GM23338 (cell line): Measurements from ENCODE around the gene MRFAP1. TPM values are rescaled to one million over a fixed set of nuclear protein-coding genes. Genes with fewer than 3 reads are reported as not detected.

Experiments used
- ATAC-seq: fragments of 200-7000 bp; cut with Tn5 transposase; 3 replicates; pipeline ENCODE4 v1.9.1; 2020
- DNase-seq: peaks from one replicate; pipeline ENCODE4 v3.0.0-alpha.2; 2015; ENCODE audit warnings: low spot score
- H2AFZ ChIP-seq: fragments of 200-600 bp; sonication (generic); 2 replicates; pipeline ENCODE4 v1.8.0; 2016; ENCODE audit warnings: antibody characterized with exemption, mild to moderate bottlenecking, moderate library complexity
- H3F3A ChIP-seq: fragments of 200-600 bp; sonication (generic); replicated peaks from 2 replicates; pipeline ENCODE4 v1.8.0; 2017; ENCODE audit warnings: antibody characterized with exemption, mixed run types, low read depth
- H3K27ac ChIP-seq: fragments of 200-600 bp; sonication (generic); 2 replicates; pipeline ENCODE4 v1.6.1; 2016; ENCODE audit warnings: low read depth
- H3K27me3 ChIP-seq: fragments of 200-600 bp; sonication (generic); 2 replicates; pipeline ENCODE4 v1.8.0; 2016; ENCODE audit warnings: mild to moderate bottlenecking, mixed run types, moderate library complexity; ENCODE audit not compliant: insufficient read depth
- H3K36me3 ChIP-seq: fragments of 200-600 bp; sonication (generic); 2 replicates; pipeline ENCODE4 v1.8.0; 2016; ENCODE audit warnings: mild to moderate bottlenecking; ENCODE audit not compliant: insufficient read depth
- H3K4me1 ChIP-seq: fragments of 200-600 bp; sonication (generic); 2 replicates; pipeline ENCODE4 v1.8.0; 2016; ENCODE audit warnings: mild to moderate bottlenecking, moderate library complexity; ENCODE audit not compliant: insufficient read depth
- H3K4me2 ChIP-seq: fragments of 200-600 bp; sonication (generic); 2 replicates; pipeline ENCODE4 v1.7.1; 2017; ENCODE audit warnings: mixed run types
- H3K4me3 ChIP-seq: fragments of 200-600 bp; sonication (generic); 2 replicates; pipeline ENCODE4 v1.6.1; 2016; ENCODE audit warnings: mixed run types
- H3K79me2 ChIP-seq: fragments of 200-600 bp; sonication (generic); replicated peaks from 2 replicates; pipeline ENCODE4 v1.8.0; 2017; ENCODE audit warnings: mild to moderate bottlenecking; ENCODE audit not compliant: insufficient read depth
- H3K9me2 ChIP-seq: fragments of 200-600 bp; sonication (generic); 2 replicates; pipeline ENCODE4 v1.8.0; 2017; ENCODE audit not compliant: insufficient read depth
- H4K20me1 ChIP-seq: fragments of 200-600 bp; sonication (generic); replicated peaks from 2 replicates; pipeline ENCODE4 v1.8.0; 2017; ENCODE audit warnings: mild to moderate bottlenecking; ENCODE audit not compliant: insufficient read depth
- H3K27ac Mint-ChIP-seq: 2 replicates; pipeline ENCODE4 v1.8.0; 2020; ENCODE audit warnings: inconsistent platforms, mild to moderate bottlenecking, moderate library complexity, mixed read lengths
- H3K27me3 Mint-ChIP-seq: 3 replicates; pipeline ENCODE4 v1.8.0; 2022; ENCODE audit warnings: low read depth, mild to moderate bottlenecking, moderate library complexity, mixed read lengths, inconsistent platforms; ENCODE audit not compliant: insufficient read depth, poor library complexity
- H3K36me3 Mint-ChIP-seq: 3 replicates; pipeline ENCODE4 v1.8.0; 2021; ENCODE audit warnings: low read depth, mild to moderate bottlenecking, inconsistent platforms, moderate library complexity, mixed read lengths
- H3K4me1 Mint-ChIP-seq: 3 replicates; pipeline ENCODE4 v1.8.0; 2020; ENCODE audit warnings: mild to moderate bottlenecking, inconsistent platforms, mixed read lengths
- H3K4me3 Mint-ChIP-seq: 3 replicates; pipeline ENCODE4 v1.8.0; 2021; ENCODE audit warnings: moderate library complexity, mild to moderate bottlenecking, inconsistent platforms, mixed read lengths
- H3K9me3 Mint-ChIP-seq: 3 replicates; pipeline ENCODE4 v1.8.0; 2020; ENCODE audit warnings: moderate library complexity, mild to moderate bottlenecking, inconsistent platforms, mixed read lengths
- CREB1 ChIP-seq: fragments of 250-450 bp; sonication (Bioruptor Pico); IDR thresholded peaks from 2 replicates; pipeline ENCODE4 v1.5.0; 2020; ENCODE audit warnings: low read depth, mild to moderate bottlenecking, moderate library complexity
- EZH2 ChIP-seq: fragments of 200-600 bp; sonication (generic); IDR thresholded peaks from one replicate; pipeline ENCODE4 v1.8.0; 2017; ENCODE audit warnings: antibody characterized with exemption, mild to moderate bottlenecking, low read depth; ENCODE audit not compliant: unreplicated experiment
- EZH2phosphoT487 ChIP-seq: fragments of 200-600 bp; sonication (generic); IDR thresholded peaks from one replicate; pipeline ENCODE4 v1.8.1; 2018; ENCODE audit warnings: antibody characterized with exemption; ENCODE audit not compliant: unreplicated experiment
- JUNB ChIP-seq: IDR thresholded peaks from one replicate; pipeline ENCODE4 v1.6.1; 2016; ENCODE audit warnings: antibody characterized with exemption; ENCODE audit not compliant: unreplicated experiment
- NANOG ChIP-seq: IDR thresholded peaks from 2 replicates; pipeline ENCODE4 v1.6.1; 2016; ENCODE audit warnings: antibody characterized with exemption, borderline replicate concordance
- POLR2AphosphoS5 ChIP-seq: IDR thresholded peaks from 2 replicates; pipeline ENCODE4 v1.6.1; 2016; ENCODE audit warnings: antibody characterized with exemption, low read depth
- STAT1 ChIP-seq: IDR thresholded peaks from one replicate; pipeline ENCODE4 v1.6.1; 2016; ENCODE audit warnings: antibody characterized with exemption; ENCODE audit not compliant: unreplicated experiment
- ZNF114 ChIP-seq: fragments of 250-450 bp; sonication (Bioruptor Pico); IDR thresholded peaks from 2 replicates; pipeline ENCODE4 v1.5.0; 2020; ENCODE audit warnings: mild to moderate bottlenecking, moderate library complexity
- ZNF331 ChIP-seq: fragments of 250-450 bp; sonication (Bioruptor Pico); IDR thresholded peaks from 2 replicates; pipeline ENCODE4 v1.5.0; 2020; ENCODE audit warnings: low read depth, mild to moderate bottlenecking, moderate library complexity
- polyA plus RNA-seq: library from polyadenylated mRNA; unstranded; fragments of >200 nt; fragmentation: Nextera tagmentation; extraction: Ambion mirVana; gene quantifications from 2 replicates; pipeline ENCODE4 v1.2.1, GENCODE V29; 2016
- total RNA-seq: library from RNA; depleted of rRNA; stranded (reverse); fragments of >200 nt; shearing (Covaris generic); gene quantifications from 2 replicates; pipeline ENCODE4 v1.2.3, GENCODE V29; 2014
- TF ChIP-seq, protein P1 (sequence below): IDR thresholded peaks from one replicate; pipeline ENCODE4 v1.6.1; 2018; ENCODE audit warnings: antibody characterized with exemption; ENCODE audit not compliant: unreplicated experiment
- TF ChIP-seq, protein P2 (sequence below): IDR thresholded peaks from 2 replicates; pipeline ENCODE4 v1.6.1; 2016; ENCODE audit warnings: antibody characterized with exemption
- TF ChIP-seq, protein P3 (sequence below): fragments of 250-450 bp; sonication (Bioruptor Pico); IDR thresholded peaks from 2 replicates; pipeline ENCODE4 v1.5.0; 2020; ENCODE audit warnings: mild to moderate bottlenecking, moderate library complexity
- TF ChIP-seq, protein P4 (sequence below), 2 experiments: fragments of 200-600 bp in 1 of 2; sonication (generic) in 1 of 2; conservative IDR thresholded peaks; 2 replicates each; pipeline versions ENCODE4 v1.5.1 to v1.6.1; 2016 to 2017; ENCODE audit warnings: antibody characterized with exemption in 2 of 2, low read depth in 2 of 2, mild to moderate bottlenecking in 2 of 2, moderate library complexity in 1 of 2

Gene MRFAP1
- total and polyA plus RNA-seq, 2 experiments from 2014 or later, result 154 to 288 TPM

DNA sequence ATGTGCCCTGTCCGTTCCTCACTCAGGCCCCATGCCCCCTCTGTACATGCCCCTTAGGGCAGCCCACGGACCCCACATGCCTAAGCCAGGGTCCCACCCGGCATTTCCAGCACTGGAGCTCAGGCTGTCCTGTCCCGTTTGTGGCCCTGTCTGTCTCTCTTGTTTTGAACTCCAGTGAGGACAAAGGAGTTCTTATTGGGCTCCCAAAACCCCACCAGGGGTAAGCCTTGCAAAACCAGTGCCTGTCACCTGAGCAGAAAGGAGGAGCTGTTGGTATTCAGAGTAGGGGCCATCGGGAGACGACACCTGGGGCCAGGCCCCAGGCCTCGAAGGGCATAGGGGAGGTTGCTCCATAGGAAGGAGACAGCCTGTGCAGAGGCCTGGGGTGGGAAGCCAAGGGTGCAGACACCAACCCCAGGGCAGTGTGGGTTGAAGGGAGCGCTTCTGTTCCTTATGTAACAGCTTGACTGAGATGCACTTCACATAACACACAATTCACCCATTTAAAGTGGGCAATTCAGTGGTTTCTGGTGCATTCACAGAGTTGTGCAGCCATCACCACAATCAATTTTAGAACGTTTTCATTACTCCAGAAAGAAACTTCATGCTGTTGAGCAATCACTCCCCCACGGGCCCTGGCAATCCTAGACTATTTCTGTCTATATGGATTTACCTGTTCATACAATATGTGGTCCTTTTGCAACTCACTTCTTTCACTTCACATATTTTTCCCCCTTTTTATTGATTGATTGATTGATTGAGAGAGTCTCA, 33.8 kb upstream of the MRFAP1 start:
- no peak overlapping the region for H3K27ac Mint-ChIP-seq
- Histone ChIP-seq H3K36me3 (no peaks in the 10 kb centered on the region), H3K27me3 (no peaks in the 10 kb centered on the region), H3K4me2 (no peak overlapping the region), H4K20me1 (no peaks in the 10 kb centered on the region), H2AFZ (no peak overlapping the region), H3F3A (no peaks in the 10 kb centered on the region), H3K79me2 (no peaks in the 10 kb centered on the region), H3K27ac (no peak overlapping the region), H3K9me2 (no peaks in the 10 kb centered on the region), H3K4me3 (no peak overlapping the region), H3K4me1 (no peaks in the 10 kb centered on the region)
- peaks cover 25% of the 10 kb centered on the region for H3K36me3 Mint-ChIP-seq
- no peak overlapping the region for H3K4me3 Mint-ChIP-seq
- no peak for TF ChIP-seq CREB1 (CRISPR knock-in tag)
- TF ChIP-seq POLR2AphosphoS5, result no peak
- TF ChIP-seq NANOG, result no peak
- TF ChIP-seq ZNF331 (CRISPR knock-in tag), result no peak
- TF ChIP-seq, protein P1, sequence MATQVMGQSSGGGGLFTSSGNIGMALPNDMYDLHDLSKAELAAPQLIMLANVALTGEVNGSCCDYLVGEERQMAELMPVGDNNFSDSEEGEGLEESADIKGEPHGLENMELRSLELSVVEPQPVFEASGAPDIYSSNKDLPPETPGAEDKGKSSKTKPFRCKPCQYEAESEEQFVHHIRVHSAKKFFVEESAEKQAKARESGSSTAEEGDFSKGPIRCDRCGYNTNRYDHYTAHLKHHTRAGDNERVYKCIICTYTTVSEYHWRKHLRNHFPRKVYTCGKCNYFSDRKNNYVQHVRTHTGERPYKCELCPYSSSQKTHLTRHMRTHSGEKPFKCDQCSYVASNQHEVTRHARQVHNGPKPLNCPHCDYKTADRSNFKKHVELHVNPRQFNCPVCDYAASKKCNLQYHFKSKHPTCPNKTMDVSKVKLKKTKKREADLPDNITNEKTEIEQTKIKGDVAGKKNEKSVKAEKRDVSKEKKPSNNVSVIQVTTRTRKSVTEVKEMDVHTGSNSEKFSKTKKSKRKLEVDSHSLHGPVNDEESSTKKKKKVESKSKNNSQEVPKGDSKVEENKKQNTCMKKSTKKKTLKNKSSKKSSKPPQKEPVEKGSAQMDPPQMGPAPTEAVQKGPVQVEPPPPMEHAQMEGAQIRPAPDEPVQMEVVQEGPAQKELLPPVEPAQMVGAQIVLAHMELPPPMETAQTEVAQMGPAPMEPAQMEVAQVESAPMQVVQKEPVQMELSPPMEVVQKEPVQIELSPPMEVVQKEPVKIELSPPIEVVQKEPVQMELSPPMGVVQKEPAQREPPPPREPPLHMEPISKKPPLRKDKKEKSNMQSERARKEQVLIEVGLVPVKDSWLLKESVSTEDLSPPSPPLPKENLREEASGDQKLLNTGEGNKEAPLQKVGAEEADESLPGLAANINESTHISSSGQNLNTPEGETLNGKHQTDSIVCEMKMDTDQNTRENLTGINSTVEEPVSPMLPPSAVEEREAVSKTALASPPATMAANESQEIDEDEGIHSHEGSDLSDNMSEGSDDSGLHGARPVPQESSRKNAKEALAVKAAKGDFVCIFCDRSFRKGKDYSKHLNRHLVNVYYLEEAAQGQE, result no peak
- TF ChIP-seq JUNB, result no peak
- TF ChIP-seq EZH2phosphoT487, result no peak
- TF ChIP-seq, protein P2, sequence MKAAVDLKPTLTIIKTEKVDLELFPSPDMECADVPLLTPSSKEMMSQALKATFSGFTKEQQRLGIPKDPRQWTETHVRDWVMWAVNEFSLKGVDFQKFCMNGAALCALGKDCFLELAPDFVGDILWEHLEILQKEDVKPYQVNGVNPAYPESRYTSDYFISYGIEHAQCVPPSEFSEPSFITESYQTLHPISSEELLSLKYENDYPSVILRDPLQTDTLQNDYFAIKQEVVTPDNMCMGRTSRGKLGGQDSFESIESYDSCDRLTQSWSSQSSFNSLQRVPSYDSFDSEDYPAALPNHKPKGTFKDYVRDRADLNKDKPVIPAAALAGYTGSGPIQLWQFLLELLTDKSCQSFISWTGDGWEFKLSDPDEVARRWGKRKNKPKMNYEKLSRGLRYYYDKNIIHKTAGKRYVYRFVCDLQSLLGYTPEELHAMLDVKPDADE, result no peak
- TF ChIP-seq EZH2, result no peak
- TF ChIP-seq, protein P3, sequence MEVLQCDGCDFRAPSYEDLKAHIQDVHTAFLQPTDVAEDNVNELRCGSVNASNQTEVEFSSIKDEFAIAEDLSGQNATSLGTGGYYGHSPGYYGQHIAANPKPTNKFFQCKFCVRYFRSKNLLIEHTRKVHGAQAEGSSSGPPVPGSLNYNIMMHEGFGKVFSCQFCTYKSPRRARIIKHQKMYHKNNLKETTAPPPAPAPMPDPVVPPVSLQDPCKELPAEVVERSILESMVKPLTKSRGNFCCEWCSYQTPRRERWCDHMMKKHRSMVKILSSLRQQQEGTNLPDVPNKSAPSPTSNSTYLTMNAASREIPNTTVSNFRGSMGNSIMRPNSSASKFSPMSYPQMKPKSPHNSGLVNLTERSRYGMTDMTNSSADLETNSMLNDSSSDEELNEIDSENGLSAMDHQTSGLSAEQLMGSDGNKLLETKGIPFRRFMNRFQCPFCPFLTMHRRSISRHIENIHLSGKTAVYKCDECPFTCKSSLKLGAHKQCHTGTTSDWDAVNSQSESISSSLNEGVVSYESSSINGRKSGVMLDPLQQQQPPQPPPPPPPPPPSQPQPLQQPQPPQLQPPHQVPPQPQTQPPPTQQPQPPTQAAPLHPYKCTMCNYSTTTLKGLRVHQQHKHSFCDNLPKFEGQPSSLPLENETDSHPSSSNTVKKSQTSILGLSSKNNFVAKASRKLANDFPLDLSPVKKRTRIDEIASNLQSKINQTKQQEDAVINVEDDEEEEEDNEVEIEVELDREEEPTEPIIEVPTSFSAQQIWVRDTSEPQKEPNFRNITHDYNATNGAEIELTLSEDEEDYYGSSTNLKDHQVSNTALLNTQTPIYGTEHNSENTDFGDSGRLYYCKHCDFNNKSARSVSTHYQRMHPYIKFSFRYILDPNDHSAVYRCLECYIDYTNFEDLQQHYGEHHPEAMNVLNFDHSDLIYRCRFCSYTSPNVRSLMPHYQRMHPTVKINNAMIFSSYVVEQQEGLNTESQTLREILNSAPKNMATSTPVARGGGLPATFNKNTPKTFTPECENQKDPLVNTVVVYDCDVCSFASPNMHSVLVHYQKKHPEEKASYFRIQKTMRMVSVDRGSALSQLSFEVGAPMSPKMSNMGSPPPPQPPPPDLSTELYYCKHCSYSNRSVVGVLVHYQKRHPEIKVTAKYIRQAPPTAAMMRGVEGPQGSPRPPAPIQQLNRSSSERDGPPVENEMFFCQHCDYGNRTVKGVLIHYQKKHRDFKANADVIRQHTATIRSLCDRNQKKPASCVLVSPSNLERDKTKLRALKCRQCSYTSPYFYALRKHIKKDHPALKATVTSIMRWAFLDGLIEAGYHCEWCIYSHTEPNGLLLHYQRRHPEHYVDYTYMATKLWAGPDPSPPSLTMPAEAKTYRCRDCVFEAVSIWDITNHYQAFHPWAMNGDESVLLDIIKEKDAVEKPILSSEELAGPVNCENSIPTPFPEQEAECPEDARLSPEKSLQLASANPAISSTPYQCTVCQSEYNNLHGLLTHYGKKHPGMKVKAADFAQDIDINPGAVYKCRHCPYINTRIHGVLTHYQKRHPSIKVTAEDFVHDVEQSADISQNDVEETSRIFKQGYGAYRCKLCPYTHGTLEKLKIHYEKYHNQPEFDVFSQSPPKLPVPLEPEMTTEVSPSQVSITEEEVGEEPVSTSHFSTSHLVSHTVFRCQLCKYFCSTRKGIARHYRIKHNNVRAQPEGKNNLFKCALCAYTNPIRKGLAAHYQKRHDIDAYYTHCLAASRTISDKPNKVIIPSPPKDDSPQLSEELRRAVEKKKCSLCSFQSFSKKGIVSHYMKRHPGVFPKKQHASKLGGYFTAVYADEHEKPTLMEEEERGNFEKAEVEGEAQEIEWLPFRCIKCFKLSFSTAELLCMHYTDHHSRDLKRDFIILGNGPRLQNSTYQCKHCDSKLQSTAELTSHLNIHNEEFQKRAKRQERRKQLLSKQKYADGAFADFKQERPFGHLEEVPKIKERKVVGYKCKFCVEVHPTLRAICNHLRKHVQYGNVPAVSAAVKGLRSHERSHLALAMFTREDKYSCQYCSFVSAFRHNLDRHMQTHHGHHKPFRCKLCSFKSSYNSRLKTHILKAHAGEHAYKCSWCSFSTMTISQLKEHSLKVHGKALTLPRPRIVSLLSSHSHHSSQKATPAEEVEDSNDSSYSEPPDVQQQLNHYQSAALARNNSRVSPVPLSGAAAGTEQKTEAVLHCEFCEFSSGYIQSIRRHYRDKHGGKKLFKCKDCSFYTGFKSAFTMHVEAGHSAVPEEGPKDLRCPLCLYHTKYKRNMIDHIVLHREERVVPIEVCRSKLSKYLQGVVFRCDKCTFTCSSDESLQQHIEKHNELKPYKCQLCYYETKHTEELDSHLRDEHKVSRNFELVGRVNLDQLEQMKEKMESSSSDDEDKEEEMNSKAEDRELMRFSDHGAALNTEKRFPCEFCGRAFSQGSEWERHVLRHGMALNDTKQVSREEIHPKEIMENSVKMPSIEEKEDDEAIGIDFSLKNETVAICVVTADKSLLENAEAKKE (CRISPR knock-in tag), result no peak
- TF ChIP-seq STAT1, result no peak
- TF ChIP-seq, protein P4, sequence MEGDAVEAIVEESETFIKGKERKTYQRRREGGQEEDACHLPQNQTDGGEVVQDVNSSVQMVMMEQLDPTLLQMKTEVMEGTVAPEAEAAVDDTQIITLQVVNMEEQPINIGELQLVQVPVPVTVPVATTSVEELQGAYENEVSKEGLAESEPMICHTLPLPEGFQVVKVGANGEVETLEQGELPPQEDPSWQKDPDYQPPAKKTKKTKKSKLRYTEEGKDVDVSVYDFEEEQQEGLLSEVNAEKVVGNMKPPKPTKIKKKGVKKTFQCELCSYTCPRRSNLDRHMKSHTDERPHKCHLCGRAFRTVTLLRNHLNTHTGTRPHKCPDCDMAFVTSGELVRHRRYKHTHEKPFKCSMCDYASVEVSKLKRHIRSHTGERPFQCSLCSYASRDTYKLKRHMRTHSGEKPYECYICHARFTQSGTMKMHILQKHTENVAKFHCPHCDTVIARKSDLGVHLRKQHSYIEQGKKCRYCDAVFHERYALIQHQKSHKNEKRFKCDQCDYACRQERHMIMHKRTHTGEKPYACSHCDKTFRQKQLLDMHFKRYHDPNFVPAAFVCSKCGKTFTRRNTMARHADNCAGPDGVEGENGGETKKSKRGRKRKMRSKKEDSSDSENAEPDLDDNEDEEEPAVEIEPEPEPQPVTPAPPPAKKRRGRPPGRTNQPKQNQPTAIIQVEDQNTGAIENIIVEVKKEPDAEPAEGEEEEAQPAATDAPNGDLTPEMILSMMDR (conservative IDR thresholded peaks at IDR 0.05; ENCODE audit: low read depth in 2 of 2), result no peak
- no peak for TF ChIP-seq ZNF114 (CRISPR knock-in tag)
- DNase-seq (no peak), ATAC-seq (no peak)
- no peaks in the 10 kb centered on the region; the same call in 2 of the 3 replicates for H3K4me1 Mint-ChIP-seq
- peaks cover 13% of the 10 kb centered on the region; the same call in 2 of the 3 replicates for H3K9me3 Mint-ChIP-seq
- peaks cover 6% of the 10 kb centered on the region for H3K27me3 Mint-ChIP-seq
